Measurements from ENCODE around the gene TMEM87B. TPM values are rescaled to one million over a fixed set of nuclear protein-coding genes. Genes with fewer than 3 reads are reported as not detected.

TMEM87B gene
- total and polyA plus RNA-seq, 2 of the 8 experiments (the other 6 are each of a cell fraction or from before 2014, with no cell fraction given) = 7.2 to 9.0 TPM

- Histone ChIP-seq H4K8ac (ENCODE audit: extremely low read depth, insufficient read depth, low read length) (peak overlapping the region; percentile 11; the same call in 1 of the 2 replicates), H3K4me2 (ENCODE audit: insufficient read depth in 1 of 2, low read depth in 2 of 2, low read length in 2 of 2) (no peak overlapping the region), H4K91ac (replicated peaks; ENCODE audit: insufficient read length, low read length) (no peak overlapping the region), H4K5ac (ENCODE audit: insufficient read length, low read depth, low read length) (no peak overlapping the region), H3K36me3 (ENCODE audit: control insufficient read depth in 2 of 4, insufficient read depth in 4 of 4, low read length in 3 of 4) (no peaks in the 10 kb centered on the region), H4K20me1 (replicated peaks in 1 of 2; ENCODE audit: control insufficient read depth in 1 of 2, insufficient read depth in 2 of 2, low read length in 2 of 2) (no peaks in the 10 kb centered on the region), H3K79me1 (ENCODE audit: low read depth, low read length) (no peaks in the 10 kb centered on the region), H2AFZ (ENCODE audit: low read length) (no peak overlapping the region), H3K14ac (ENCODE audit: insufficient read length) (no peak overlapping the region), H3K23me2 (ENCODE audit: low read depth, low read length) (no peaks in the 10 kb centered on the region), H2BK12ac (ENCODE audit: low read depth, low read length) (no peak overlapping the region), H2AK5ac (ENCODE audit: low read depth, low read length) (no peak overlapping the region), H3K9me3 (ENCODE audit: insufficient read depth in 2 of 2, low read depth in 1 of 2, low read length in 1 of 2) (no peaks in the 10 kb centered on the region), H3K4me3 (ENCODE audit: extremely low read depth in 1 of 4, insufficient read depth in 2 of 4, low read depth in 3 of 4, low read length in 4 of 4) (no peak overlapping the region), H2BK120ac (replicated peaks; ENCODE audit: low read depth, low read length) (no peak overlapping the region), H3K27ac (ENCODE audit: low read depth, low read length) (no peak overlapping the region), H3K4ac (replicated peaks; ENCODE audit: insufficient read length, low read depth, low read length) (no peak overlapping the region), H3K9ac (replicated peaks in 1 of 4; ENCODE audit: extremely low read depth in 1 of 4, low read depth in 3 of 4, low read length in 3 of 4) (no peak overlapping the region), H2BK5ac (ENCODE audit: low read depth, low read length) (peak overlapping the region; percentile 21; the same call in 1 of the 2 replicates), H3K18ac (ENCODE audit: extremely low read depth, low read length) (peak overlapping the region; percentile 13; the same call in 1 of the 2 replicates), H3K4me1 (replicated peaks in 1 of 4; ENCODE audit: control insufficient read depth in 3 of 4, insufficient read depth in 4 of 4, low read length in 3 of 4) (peaks cover 0 to 5% (median 2%) of the 10 kb centered on the region in 4 experiments; a peak in 3 of 7 replicates), H3K56ac (replicated peaks; ENCODE audit: insufficient read length, low read depth, low read length) (no peak overlapping the region), H3K27me3 (replicated peaks in 1 of 4; ENCODE audit: control insufficient read depth in 3 of 4, extremely low read depth in 1 of 4, insufficient read depth in 3 of 4, low read length in 3 of 4) (no peaks in the 10 kb centered on the region; a peak in 1 of 7 replicates), H3K79me2 (ENCODE audit: control insufficient read depth in 1 of 2, insufficient read depth in 2 of 2, low read length in 2 of 2) (no peaks in the 10 kb centered on the region), H2BK20ac (ENCODE audit: low read length) (no peak overlapping the region), H3K23ac (ENCODE audit: insufficient read length) (no peak overlapping the region), H2BK15ac (ENCODE audit: low read length) (no peak overlapping the region)
- no peak for FAIRE-seq
- no peak for TF ChIP-seq CEBPB (IDR thresholded peaks at IDR 0.05; ENCODE audit: low read depth, low read length)
- TF ChIP-seq POU5F1 (IDR thresholded peaks at IDR 0.05; ENCODE audit: low read depth, low read length) = no peak
- no peak for TF ChIP-seq USF2 (IDR thresholded peaks at IDR 0.05; ENCODE audit: low read length)
- no peak for TF ChIP-seq JUN (IDR thresholded peaks at IDR 0.05; ENCODE audit: low read depth, low read length)
- 77% methylated on average over 14 of the region's 14 CpGs; no CpG with 5 or more reads in 1 of the 2 experiments for WGBS, 2 experiments (ENCODE audit: extremely low coverage in 1 of 2, insufficient coverage in 1 of 2, insufficient read length in 1 of 2, insufficient replicate concordance in 2 of 2, low coverage in 1 of 2, low lambda C conversion rate in 2 of 2, missing lambda C conversion rate in 1 of 2)
- POLR2A ChIA-PET (ENCODE audit: partially characterized antibody) = no interaction called here
- CTCF ChIA-PET (ENCODE audit: partially characterized antibody) = interaction anchor here (0.7 to 1.5 kb wide), 3 partner anchors 28 to 1124 kb away, joined by 3 to 5 read pairs (median 4); partner anchors contain the start of gene PAX8
- DNase-seq (ENCODE audit: low read depth in 1 of 2, low spot score in 2 of 2) = no peak
Observed at GRCh38 chr2:112154246-112155117, 99.4 kb downstream of the TMEM87B start.

All from H1 (cell line).